ENCODE results near the gene YAP1. TPM values are rescaled to one million over a fixed set of nuclear protein-coding genes. Genes with fewer than 3 reads are reported as not detected.

The YAP1 gene
- total and polyA plus RNA-seq, 5 donors: 32.0 to 112 (median 103) TPM

DNA sequence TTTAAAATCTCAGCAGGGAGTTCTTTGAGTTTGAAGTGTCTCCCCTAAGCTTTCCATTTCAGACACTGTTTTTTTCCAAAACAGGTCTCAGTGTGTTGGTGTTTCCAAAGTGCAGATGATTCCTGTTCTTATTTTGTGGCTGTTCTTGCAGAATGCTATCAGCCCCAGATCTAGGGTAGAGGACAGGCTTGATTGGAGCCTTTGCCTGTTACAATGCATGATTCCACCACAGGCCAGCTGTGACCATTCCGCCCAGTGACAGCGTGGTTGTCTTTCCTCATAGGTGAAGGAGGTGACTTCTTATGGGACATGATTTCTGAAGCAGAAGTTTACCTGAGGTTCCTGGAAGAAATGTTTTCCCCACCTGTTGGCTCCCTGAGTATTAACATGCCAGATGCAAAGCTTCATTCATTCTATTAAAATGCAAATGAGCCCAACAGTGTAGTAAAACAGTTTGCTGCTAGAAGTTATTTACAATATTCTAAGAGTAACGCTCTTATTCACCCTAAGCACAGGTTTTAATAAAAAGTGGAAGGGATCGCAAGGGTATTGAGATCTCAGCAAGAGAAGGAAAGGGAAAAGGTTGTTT is 170.1 kb downstream of the YAP1 start:
- Histone ChIP-seq H3K9me3 (ENCODE audit: control insufficient read depth, low read length) (no peaks in the 10 kb centered on the region), H3K4me1 (ENCODE audit: control insufficient read depth, insufficient read depth, low read length) (no peaks in the 10 kb centered on the region), H3K27me3 (ENCODE audit: control insufficient read depth, insufficient read depth) (no peaks in the 10 kb centered on the region), H3K27ac (ENCODE audit: low read length) (no peak overlapping the region), H3K4me3 (ENCODE audit: low read length) (no peak overlapping the region)
- WGBS: 93% methylated on average over 4 of the region's 4 CpGs
- no peak for DNase-seq
- ATAC-seq: no peak
- intact Hi-C loops (cut with DNase I): loop anchor here in 2 of 4 donors (10.0 kb wide), 2 partner anchors 204 to 214 kb away; no protein-coding TSS in a partner anchor

Other genes starting within 250 kb of the YAP1 start
- gene CEP126, start 195.4 kb upstream of the YAP1 start, total RNA-seq: 1 to 10 TPM; 3.9 to 7.2 (median 5.7) TPM
- gene CEP126, start 195.4 kb upstream of the YAP1 start, polyA plus RNA-seq: 3.1 TPM
- gene ANGPTL5, start 193.9 kb upstream of the YAP1 start, total RNA-seq: 1 to 10 TPM; 1.3 to 4.9 (median 2.4) TPM
- gene ANGPTL5, start 193.9 kb upstream of the YAP1 start, polyA plus RNA-seq: 2.7 TPM
- gene CFAP300, start 63.0 kb upstream of the YAP1 start, total RNA-seq: 1 to 10 TPM; 1.1 to 1.7 (median 1.6) TPM
- gene CFAP300, start 63.0 kb upstream of the YAP1 start, polyA plus RNA-seq: 1.1 TPM
- 10 to 100 TPM in 3 of 4 donors, 1 to 10 TPM in 1; 8.7 to 11.9 (median 11.7) TPM for gene BIRC3, start 207.0 kb downstream of the YAP1 start, total RNA-seq
- gene BIRC3, start 207.0 kb downstream of the YAP1 start, polyA plus RNA-seq: 6.2 TPM
- 10 to 100 TPM; 29.6 to 35.0 (median 31.9) TPM for gene BIRC2, start 236.8 kb downstream of the YAP1 start, total RNA-seq
- 21.1 TPM for gene BIRC2, start 236.8 kb downstream of the YAP1 start, polyA plus RNA-seq